Calu3 (cell line): ENCODE measurements around the gene BBOX1. TPM values are rescaled to one million over a fixed set of nuclear protein-coding genes. Genes with fewer than 3 reads are reported as not detected.

Source experiments
- BruUV-seq: library from RNA; stranded (reverse); fragments of 400-500 nt; replicated peaks from 2 replicates; lab custom pipeline; 2021; lab: Mats Ljungman, UMichigan
- CTCF ChIA-PET: fragments of 300-600 bp; sonication (Branson Sonifier 250); formaldehyde crosslinking; loops from one replicate; lab custom pipeline; 2022; ENCODE audit warnings: antibody characterized with exemption; lab: Charles Lee
- DNase-seq: peaks from one replicate; pipeline ENCODE4 v3.0.0; 2022
- H3K27ac Mint-ChIP-seq: one replicate; pipeline ENCODE4 v1.8.0; 2022; ENCODE audit warnings: mixed read lengths; ENCODE audit not compliant: unreplicated experiment
- H3K27me3 Mint-ChIP-seq: one replicate; pipeline ENCODE4 v1.8.0; 2022; ENCODE audit warnings: mixed read lengths; ENCODE audit not compliant: unreplicated experiment
- H3K36me3 Mint-ChIP-seq: one replicate; pipeline ENCODE4 v1.8.0; 2022; ENCODE audit warnings: mild to moderate bottlenecking, moderate library complexity, mixed read lengths; ENCODE audit not compliant: insufficient read depth, unreplicated experiment
- H3K4me1 Mint-ChIP-seq: one replicate; pipeline ENCODE4 v1.8.0; 2022; ENCODE audit warnings: mild to moderate bottlenecking, low read depth, mixed read lengths; ENCODE audit not compliant: unreplicated experiment
- H3K4me3 Mint-ChIP-seq: one replicate; pipeline ENCODE4 v1.8.0; 2022; ENCODE audit warnings: mild to moderate bottlenecking, low read depth, moderate library complexity, mixed read lengths; ENCODE audit not compliant: unreplicated experiment
- H3K9me3 Mint-ChIP-seq: one replicate; pipeline ENCODE4 v1.8.0; 2022; ENCODE audit warnings: low read depth, mixed read lengths; ENCODE audit not compliant: unreplicated experiment
- intact Hi-C: fragments of 100-400 bp; cut with micrococcal nuclease; formaldehyde crosslinking; loops from one replicate; pipeline ENCODE4 v1.10.0; 2022; ENCODE audit not compliant: unreplicated experiment
- total RNA-seq: library from RNA; stranded (reverse); gene quantifications from 2 replicates; pipeline ENCODE4 v1.2.3, GENCODE V29; 2022
- TF ChIP-seq, protein P1 (sequence below): fragments of 200-600 bp; IDR thresholded peaks from one replicate; pipeline ENCODE4 v1.8.0; 2022; ENCODE audit warnings: antibody characterized with exemption; ENCODE audit not compliant: unreplicated experiment

BBOX1 gene
- total RNA-seq, 1 experiment from 2014 or later: not detected

DNA sequence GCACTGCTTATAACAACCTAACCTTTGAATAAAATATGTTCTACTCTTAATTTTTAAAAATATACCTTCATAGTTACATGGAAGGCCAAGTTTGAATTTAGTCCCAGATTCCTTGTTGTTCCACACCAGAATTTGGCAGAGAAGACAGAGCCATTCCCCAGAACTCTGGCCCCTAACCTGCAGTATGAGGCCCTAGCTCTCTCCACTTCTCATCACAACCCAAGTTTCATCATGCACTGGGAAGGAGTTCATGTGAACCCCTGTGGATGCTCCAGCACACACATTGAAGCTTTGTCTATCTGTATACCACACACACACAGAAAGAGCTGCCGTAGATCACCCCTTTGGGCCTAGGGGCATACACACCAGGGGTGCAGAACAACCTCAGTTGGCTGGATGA lies 10.6 kb upstream of the BBOX1 start:
- Mint-ChIP-seq H3K36me3 (no peaks in the 10 kb centered on the region), H3K9me3 (no peaks in the 10 kb centered on the region), H3K4me3 (no peak overlapping the region), H3K4me1 (no peaks in the 10 kb centered on the region), H3K27ac (no peak overlapping the region), H3K27me3 (no peaks in the 10 kb centered on the region)
- no TSS peak for BruUV-seq
- intact Hi-C loops: no loop called here
- CTCF ChIA-PET: no interaction called here
- DNase-seq: no peak
- TF ChIP-seq, protein P1, sequence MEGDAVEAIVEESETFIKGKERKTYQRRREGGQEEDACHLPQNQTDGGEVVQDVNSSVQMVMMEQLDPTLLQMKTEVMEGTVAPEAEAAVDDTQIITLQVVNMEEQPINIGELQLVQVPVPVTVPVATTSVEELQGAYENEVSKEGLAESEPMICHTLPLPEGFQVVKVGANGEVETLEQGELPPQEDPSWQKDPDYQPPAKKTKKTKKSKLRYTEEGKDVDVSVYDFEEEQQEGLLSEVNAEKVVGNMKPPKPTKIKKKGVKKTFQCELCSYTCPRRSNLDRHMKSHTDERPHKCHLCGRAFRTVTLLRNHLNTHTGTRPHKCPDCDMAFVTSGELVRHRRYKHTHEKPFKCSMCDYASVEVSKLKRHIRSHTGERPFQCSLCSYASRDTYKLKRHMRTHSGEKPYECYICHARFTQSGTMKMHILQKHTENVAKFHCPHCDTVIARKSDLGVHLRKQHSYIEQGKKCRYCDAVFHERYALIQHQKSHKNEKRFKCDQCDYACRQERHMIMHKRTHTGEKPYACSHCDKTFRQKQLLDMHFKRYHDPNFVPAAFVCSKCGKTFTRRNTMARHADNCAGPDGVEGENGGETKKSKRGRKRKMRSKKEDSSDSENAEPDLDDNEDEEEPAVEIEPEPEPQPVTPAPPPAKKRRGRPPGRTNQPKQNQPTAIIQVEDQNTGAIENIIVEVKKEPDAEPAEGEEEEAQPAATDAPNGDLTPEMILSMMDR: no peak

DNA sequence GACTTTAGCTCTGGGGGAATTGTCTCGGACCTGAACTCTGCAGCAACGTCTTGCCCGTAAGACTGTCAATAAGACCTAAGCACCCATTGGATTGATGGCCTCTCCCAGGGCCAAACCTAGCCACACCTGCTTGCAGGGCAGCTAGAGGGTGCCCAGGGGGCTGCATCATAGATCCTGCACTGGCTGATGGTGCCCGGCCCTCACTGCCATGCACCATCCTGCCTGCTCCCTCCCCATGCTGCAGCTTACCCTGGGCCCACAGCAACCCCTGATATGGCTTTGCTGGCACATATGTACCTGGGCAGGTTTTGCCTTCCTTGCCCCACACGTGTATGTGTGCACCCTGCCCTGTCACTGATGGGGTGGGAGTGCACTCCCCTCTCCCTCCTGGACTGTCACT lies 8.9 kb upstream of the BBOX1 start:
- TF ChIP-seq, protein P1: no peak
- Mint-ChIP-seq H3K4me1 (no peaks in the 10 kb centered on the region), H3K36me3 (no peaks in the 10 kb centered on the region), H3K27ac (no peak overlapping the region), H3K27me3 (no peaks in the 10 kb centered on the region), H3K9me3 (no peaks in the 10 kb centered on the region), H3K4me3 (no peak overlapping the region)
- intact Hi-C loops: no loop called here
- no peak for DNase-seq
- CTCF ChIA-PET: no interaction called here
- no TSS peak for BruUV-seq

DNA sequence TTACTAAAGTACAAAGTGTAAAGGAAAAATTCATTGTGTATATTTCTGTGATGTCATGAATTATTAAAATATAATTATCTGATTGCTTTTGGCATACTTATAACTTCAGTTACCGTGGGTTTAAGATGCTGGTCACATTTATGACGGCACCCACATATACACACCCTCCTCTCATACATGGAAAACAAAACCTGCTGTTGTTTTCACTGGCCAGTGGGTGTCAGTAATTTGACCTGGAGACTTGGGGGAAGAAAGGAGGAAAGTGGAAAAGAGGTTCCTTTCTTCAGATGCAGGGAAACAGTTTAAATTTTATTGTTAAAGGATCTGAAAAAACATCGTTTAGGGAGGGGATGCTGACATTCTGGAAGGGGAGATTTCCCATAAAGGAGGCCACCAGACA lies 742 bp upstream of the BBOX1 start:
- H3K27ac Mint-ChIP-seq: no peak overlapping the region

DNA sequence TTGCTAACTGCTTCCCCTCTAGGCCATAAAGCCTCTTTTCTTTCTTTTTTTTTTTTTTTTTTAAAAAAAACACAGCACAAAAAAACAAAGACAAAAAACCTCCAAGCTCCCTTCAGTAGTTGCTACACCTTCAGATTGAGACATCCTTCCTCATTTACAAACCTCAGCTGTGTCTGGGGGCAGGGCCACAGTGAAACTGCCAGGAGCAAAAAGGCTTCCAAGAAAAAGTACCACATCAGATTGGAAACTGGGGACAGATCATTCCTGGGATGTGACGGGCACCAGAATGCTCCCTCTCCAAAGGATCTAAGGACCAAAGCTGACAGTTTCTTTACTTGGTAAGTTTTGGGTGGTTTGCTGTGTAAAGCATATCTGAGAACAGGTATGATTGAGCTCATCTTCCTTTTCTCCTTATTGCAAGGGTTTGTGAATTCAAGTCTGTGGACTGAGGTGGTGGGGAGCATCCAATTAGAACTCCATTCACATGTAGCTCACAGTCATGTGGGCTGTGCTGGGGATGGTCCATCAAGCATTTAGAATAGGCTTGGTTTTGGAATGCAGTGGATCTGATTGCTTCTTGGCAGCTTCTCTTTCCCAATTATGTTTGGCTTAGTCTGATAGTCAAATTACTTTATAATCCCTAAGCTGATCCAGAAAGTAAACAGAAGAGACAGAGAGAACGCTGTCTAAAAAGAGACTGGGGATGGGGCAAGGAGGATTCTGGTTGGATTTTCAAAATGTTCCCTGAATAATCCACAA lies 705 bp downstream of the BBOX1 start:
- CTCF ChIA-PET: interaction anchor here (1.0 kb wide), 1 partner anchor 579 kb away, joined by 3 read pairs; no protein-coding TSS in a partner anchor
- Mint-ChIP-seq H3K4me1 (no peaks in the 10 kb centered on the region), H3K9me3 (peaks cover 5% of the 10 kb centered on the region), H3K36me3 (no peaks in the 10 kb centered on the region), H3K27me3 (no peaks in the 10 kb centered on the region), H3K4me3 (no peak overlapping the region), H3K27ac (no peak overlapping the region)
- TF ChIP-seq, protein P1: no peak
- intact Hi-C loops: no loop called here
- DNase-seq: no peak
- no TSS peak for BruUV-seq

More for the DNA sequence above, 742 bp upstream of the BBOX1 start:
- no TSS peak for BruUV-seq
- CTCF ChIA-PET: no interaction called here
- Mint-ChIP-seq H3K9me3 (peaks cover 5% of the 10 kb centered on the region), H3K27me3 (no peaks in the 10 kb centered on the region), H3K4me1 (no peaks in the 10 kb centered on the region), H3K36me3 (no peaks in the 10 kb centered on the region), H3K4me3 (no peak overlapping the region)
- intact Hi-C loops: no loop called here
- TF ChIP-seq, protein P1: no peak
- DNase-seq: no peak
